GM19099 (cell line): Measurements from ENCODE around the gene LZTR1.

Source experiments
- POLR2A ChIP-seq: IDR thresholded peaks from 3 replicates; pipeline ENCODE4 v1.6.1; 2011; ENCODE audit warnings: low read depth; ENCODE audit not compliant: insufficient read length; ENCODE audit errors: extremely low read depth

Gene LZTR1

DNA sequence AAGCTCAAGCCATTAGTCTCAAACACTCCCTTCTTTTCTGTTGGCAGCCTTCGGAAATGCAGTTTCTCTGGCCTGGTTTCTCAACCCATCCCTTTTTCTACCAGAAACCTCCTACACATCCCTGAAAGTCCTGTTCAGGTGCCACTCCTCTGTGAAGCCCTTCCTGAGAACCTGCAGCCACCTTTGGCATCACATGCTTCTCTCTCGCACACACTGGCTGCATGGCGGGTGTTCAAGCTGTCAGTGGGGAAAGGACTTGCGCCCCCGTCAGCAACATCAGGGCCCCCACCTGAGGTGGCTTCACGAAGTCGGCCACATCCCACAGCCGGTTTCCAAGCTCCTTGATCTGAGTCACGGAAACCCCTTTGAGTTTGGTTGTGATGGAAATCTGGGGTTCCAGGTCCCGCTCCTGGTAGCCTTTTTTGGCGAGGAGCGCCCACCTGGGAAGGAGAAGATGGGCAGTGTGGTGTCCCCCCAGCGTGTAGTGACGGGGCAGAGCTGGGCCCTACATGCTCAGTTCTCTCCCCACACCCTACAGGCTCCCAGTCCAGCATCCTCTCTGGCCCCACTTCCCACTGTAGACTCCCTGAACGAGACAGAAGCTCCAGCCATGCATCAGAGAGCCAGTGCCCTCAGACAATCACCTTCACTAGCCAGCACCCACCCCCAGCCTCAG is 61.9 kb downstream of the LZTR1 start:
- TF ChIP-seq POLR2A, result no peak

DNA sequence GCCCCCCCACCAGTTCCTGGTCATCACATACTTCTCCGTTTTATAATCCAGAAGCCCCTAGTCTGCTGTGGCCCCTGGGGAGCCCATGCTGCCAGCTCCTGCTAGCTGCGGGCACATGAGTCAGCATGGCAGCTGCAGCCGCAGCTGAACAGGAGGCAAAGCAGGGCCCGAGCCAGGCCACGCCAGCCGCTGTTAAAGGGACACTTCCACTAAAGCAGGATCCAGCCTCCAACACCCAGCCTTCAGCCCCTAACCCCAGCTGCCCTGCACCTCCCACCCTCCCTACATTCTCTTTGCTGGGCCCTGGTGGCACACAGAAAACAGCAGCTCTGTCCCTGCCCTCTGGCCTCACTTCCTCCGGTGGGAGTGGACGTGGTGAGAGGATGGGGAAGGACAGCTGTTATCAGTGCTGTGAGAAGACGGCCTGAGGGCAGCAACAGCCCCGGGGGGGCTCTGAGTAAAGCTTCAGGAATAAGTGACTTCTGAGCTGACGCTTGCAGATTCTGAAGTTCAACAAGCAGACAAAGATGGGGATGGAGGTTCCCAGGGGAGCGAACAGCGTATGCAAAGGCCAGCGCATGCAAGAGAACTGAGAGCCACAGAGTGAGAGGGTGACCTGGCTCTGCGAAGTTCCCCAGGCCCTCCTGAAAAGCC is 63.0 kb downstream of the LZTR1 start:
- no peak for TF ChIP-seq POLR2A

DNA sequence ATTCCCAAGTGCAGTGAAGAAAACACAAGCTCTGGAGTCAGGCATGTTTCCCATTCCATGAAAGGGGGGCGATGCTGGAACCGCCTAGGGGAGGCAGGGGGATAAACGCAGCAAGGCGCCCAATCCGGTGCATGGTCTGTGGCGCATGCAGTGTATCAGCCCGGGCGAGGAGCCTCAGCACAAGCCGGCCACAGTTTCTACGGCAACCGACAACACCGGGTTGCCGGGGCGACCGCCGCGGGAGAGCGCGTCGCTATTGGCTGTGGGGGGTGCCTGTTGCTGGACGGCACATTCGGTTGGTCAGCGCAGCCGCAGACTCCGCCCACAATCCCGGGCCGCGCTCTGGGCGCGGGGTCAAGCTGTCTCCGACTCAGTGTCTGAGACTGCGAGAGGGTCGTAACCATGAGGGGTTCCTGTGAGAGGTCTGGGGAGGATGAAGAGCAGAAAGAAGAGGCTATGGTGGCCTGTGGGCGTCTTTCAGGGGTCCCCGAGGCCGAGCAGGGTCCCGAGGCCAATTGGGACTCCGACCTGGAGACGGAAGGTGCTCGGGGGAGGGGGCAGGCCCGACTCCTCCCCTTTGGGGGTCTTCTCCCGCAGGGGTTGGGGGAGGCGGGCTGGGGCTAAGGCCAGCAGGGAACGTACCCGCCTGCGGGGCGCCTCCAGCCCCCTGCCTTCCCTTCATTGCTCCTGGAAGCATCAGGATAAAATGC is 63.6 kb downstream of the LZTR1 start, which contains the start of gene LRRC74B:
Gene LRRC74B, plus strand, starts transcription at position 362 of the 710 bp plus-strand sequence. Its CDS starts 41 bp downstream, at position 403.
- TF ChIP-seq POLR2A, result no peak

GRCh38 chr22:21047035-21047661 is 65.1 kb downstream of the LZTR1 start:
- TF ChIP-seq POLR2A, result no peak

GRCh38 chr22:21047730-21048129 is 65.6 kb downstream of the LZTR1 start:
- TF ChIP-seq POLR2A, result no peak
